ENCODE results near the gene UTS2B. TPM values are rescaled to one million over a fixed set of nuclear protein-coding genes. Genes with fewer than 3 reads are reported as not detected.
A peak's percentile ranks its signal among the peaks of the same experiment; 100 is the strongest.

UTS2B gene
- total RNA-seq, 1 donor from 2014 or later: 16.8 TPM

DNA sequence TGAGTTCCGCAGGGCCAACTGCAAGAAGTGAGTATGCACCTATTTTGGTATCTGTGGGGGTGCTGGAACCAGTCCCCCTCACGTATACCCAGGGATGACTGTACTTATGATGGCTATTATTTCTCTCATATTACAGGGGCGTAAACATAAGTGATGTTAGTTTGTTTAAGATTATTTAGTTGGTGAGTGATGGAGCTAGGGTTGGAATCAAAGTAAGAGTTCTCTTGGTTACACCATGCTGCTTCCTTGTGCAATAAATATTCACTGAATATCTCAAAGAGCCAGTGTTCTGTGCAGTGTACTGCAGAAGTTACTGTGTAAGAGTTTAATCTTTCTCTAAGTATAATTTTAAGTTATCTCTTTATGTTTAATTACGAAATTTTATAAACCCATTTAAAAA lies 12.8 kb upstream of the UTS2B start:
- Histone ChIP-seq H3K4me3 (no peak overlapping the region), H3K36me3 (no peaks in the 10 kb centered on the region), H3K27ac (peak overlapping the region; percentile 61 to 62), H3K4me1 (peaks cover 0 to 41% of the 10 kb centered on the region in 2 donors), H3K27me3 (no peaks in the 10 kb centered on the region), H3K9me3 (no peaks in the 10 kb centered on the region)
- no peak for DNase-seq (ENCODE audit: low spot score in 2 of 2)
- TF ChIP-seq, protein P1, sequence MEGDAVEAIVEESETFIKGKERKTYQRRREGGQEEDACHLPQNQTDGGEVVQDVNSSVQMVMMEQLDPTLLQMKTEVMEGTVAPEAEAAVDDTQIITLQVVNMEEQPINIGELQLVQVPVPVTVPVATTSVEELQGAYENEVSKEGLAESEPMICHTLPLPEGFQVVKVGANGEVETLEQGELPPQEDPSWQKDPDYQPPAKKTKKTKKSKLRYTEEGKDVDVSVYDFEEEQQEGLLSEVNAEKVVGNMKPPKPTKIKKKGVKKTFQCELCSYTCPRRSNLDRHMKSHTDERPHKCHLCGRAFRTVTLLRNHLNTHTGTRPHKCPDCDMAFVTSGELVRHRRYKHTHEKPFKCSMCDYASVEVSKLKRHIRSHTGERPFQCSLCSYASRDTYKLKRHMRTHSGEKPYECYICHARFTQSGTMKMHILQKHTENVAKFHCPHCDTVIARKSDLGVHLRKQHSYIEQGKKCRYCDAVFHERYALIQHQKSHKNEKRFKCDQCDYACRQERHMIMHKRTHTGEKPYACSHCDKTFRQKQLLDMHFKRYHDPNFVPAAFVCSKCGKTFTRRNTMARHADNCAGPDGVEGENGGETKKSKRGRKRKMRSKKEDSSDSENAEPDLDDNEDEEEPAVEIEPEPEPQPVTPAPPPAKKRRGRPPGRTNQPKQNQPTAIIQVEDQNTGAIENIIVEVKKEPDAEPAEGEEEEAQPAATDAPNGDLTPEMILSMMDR (IDR thresholded peaks at IDR 0.05): no peak
- intact Hi-C loops (cut with DNase I): no loop called here

- Histone ChIP-seq H3K4me1 (peaks cover 0 to 44% of the 10 kb centered on the region in 2 donors), H3K27ac (peak overlapping the region; percentile 61 to 62)
- TF ChIP-seq, protein P1 (IDR thresholded peaks at IDR 0.05): no peak
Observed at GRCh38 chr3:191342411-191342810, 12.1 kb upstream of the UTS2B start.

GRCh38 chr3:191342006-191342405 lies 11.7 kb upstream of the UTS2B start:
- Histone ChIP-seq H3K36me3 (no peaks in the 10 kb centered on the region), H3K4me3 (peak overlapping the region in 1 of 2 donors; percentile 17), H3K4me1 (peaks cover 0 to 44% of the 10 kb centered on the region in 2 donors), H3K27me3 (no peaks in the 10 kb centered on the region), H3K9me3 (no peaks in the 10 kb centered on the region), H3K27ac (peak overlapping the region; percentile 61 to 62)
- DNase-seq (ENCODE audit: low spot score in 2 of 2): no peak
- TF ChIP-seq, protein P1 (IDR thresholded peaks at IDR 0.05): no peak
- intact Hi-C loops (cut with DNase I): no loop called here

More at GRCh38 chr3:191342411-191342810, 12.1 kb upstream of the UTS2B start:
- H3K27me3 ChIP-seq: no peaks in the 10 kb centered on the region
- intact Hi-C loops (cut with DNase I): no loop called here
- H3K9me3 ChIP-seq: no peaks in the 10 kb centered on the region
- no peaks in the 10 kb centered on the region for H3K36me3 ChIP-seq
- no peak for DNase-seq (ENCODE audit: low spot score in 2 of 2)
- H3K4me3 ChIP-seq: no peak overlapping the region

DNA sequence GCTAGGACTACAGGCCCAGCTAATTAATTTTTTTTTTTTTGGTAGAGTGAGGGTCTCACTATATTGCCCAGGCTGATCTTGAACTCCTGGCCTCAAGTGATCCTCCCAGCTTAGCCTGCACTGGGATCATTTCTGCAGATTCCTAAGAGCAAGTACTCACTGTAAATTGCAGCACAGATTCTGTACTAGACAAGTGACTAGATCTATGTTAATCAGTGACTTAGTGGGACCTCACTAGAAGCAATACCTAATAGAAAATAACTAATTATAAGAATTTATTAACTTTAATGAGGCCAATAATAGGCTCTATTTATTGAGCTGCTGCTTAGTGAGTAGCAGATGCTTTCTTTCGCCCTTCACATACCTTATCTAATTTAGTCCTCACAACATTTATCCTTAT lies 10.6 kb upstream of the UTS2B start:
- no peaks in the 10 kb centered on the region for H3K9me3 ChIP-seq
- H3K4me1 ChIP-seq: peaks cover 0 to 47% of the 10 kb centered on the region in 2 donors
- no peaks in the 10 kb centered on the region for H3K36me3 ChIP-seq
- H3K4me3 ChIP-seq: no peak overlapping the region
- no peaks in the 10 kb centered on the region for H3K27me3 ChIP-seq
- intact Hi-C loops (cut with DNase I): no loop called here
- DNase-seq (ENCODE audit: low spot score in 2 of 2): no peak
- peak overlapping the region; percentile 61 to 62 for H3K27ac ChIP-seq
- TF ChIP-seq, protein P1 (IDR thresholded peaks at IDR 0.05): no peak

GRCh38 chr3:191340351-191340750 lies 10.0 kb upstream of the UTS2B start:
- no peaks in the 10 kb centered on the region for H3K36me3 ChIP-seq
- H3K27ac ChIP-seq: no peak overlapping the region
- no peak for DNase-seq (ENCODE audit: low spot score in 2 of 2)
- no peak overlapping the region for H3K4me3 ChIP-seq
- H3K9me3 ChIP-seq: no peaks in the 10 kb centered on the region
- peaks cover 0 to 50% of the 10 kb centered on the region in 2 donors for H3K4me1 ChIP-seq
- H3K27me3 ChIP-seq: no peaks in the 10 kb centered on the region
- TF ChIP-seq, protein P1 (IDR thresholded peaks at IDR 0.05): no peak
- intact Hi-C loops (cut with DNase I): no loop called here

Data from ascending aorta (tissue), 2 donors.